AG10803 (cell line): ENCODE data around the gene ARMH4.
A peak's percentile ranks its signal among the peaks of the same experiment; 100 is the strongest.

Experiments used
- DNase-seq: peaks from one replicate; pipeline ENCODE4 v3.0.0; 2010; ENCODE audit warnings: low read depth
- H3K4me3 ChIP-seq: 2 replicates; pipeline ENCODE4 v1.5.1; 2011; ENCODE audit warnings: mild to moderate bottlenecking, low read length, control low read depth
- CTCF ChIP-seq: conservative IDR thresholded peaks from 2 replicates; pipeline ENCODE4 v1.5.1; 2011; ENCODE audit warnings: mild to moderate bottlenecking, low read length, control low read depth, inconsistent platforms

The ARMH4 gene

DNA sequence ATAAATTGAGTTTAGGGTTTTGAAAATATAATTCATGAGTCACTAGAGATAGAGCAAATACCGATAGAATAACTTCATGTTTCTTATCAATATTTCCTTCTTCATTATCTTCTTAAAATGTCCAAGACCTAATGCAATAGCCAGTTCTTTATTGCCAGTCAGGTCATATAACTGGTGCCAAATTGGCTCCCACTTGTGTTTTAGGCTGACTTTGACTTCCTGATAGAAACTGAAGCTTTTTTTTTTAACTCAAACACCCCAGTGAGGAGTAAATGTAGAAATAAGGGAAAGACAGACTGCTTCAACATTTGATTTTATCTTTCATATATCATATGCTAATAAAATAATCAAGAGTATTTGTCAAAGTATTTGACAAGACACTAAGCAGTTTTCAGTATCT is 80.7 kb downstream of the ARMH4 start:
- no peak for TF ChIP-seq CTCF
- DNase-seq: no peak
- H3K4me3 ChIP-seq: no peak overlapping the region

DNA sequence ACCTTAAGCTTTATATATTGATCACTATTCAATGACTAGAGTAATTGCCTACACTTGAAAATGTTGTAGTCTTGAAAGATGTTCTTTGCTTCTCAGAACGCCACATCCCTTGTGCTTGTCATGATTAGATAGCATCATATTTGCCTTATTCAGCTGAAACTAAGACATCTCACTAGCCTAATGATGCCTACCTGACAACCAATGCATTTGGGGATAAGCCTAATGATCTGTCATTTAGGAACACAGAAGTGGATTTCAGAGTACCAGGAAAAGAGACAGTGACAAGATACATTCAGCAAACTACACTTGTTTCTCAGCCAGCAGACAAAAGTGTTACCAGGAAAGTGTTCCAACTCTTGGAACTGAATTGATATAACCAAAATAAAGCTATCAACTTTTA is 83.7 kb downstream of the ARMH4 start:
- TF ChIP-seq CTCF: no peak
- H3K4me3 ChIP-seq: no peak overlapping the region
- no peak for DNase-seq

GRCh38 chr14:58066115-58066514 is 85.9 kb downstream of the ARMH4 start:
- DNase-seq: no peak
- H3K4me3 ChIP-seq: no peak overlapping the region
- no peak for TF ChIP-seq CTCF

DNA sequence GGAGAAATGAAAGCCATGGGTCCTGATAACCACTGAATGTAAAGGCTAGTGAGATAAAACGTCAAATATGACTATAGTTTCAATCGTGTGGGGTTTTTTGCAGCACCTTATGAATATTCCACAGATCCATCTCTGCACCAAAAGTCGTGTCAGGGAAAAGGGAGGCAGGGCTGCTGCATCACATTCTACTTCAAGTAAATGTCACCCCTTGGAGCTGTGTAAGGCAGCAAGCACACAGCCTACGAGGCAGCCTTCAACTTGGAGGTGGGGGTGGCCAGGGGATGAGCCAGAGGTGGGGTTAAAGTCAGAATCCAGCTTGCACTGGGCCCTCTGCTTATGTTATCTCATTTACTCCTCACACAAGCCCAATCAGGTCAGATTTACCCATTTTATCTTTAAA is 90.4 kb downstream of the ARMH4 start:
- TF ChIP-seq CTCF: no peak
- DNase-seq: no peak
- no peak overlapping the region for H3K4me3 ChIP-seq

GRCh38 chr14:58060898-58061297 is 91.1 kb downstream of the ARMH4 start:
- no peak for DNase-seq
- no peak overlapping the region for H3K4me3 ChIP-seq
- no peak for TF ChIP-seq CTCF

DNA sequence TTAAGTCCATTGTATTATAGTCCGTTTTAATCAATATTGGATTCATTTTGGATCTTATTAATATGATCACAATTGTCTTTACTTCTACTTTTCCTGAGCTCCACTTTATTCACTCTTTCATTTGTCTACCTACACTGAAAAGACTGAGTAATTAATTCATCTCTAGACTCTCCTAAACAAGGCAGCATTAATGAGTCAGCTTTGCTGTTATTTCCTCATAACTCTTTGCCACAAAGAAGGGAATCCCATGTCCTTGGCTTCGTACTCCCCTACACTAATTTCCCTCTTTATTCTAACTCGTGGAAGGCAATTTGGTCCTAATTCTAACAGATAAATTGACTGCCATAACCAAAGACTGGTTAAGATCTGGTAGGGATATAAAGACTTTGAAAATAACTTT is 91.9 kb downstream of the ARMH4 start:
- no peak overlapping the region for H3K4me3 ChIP-seq
- DNase-seq: peak; percentile 21
- TF ChIP-seq CTCF: no peak

- H3K4me3 ChIP-seq: no peak overlapping the region
- peak; percentile 29 for DNase-seq
- TF ChIP-seq CTCF: no peak
These were observed 92.9 kb downstream of the ARMH4 start for GRCh38 chr14:58059126-58059525.
